B cell (primary cell): ENCODE results near the gene MRPL41.

Experiments used
- CTCF ChIP-seq: fragments of 200-600 bp; IDR thresholded peaks from one replicate; pipeline ENCODE4 v1.8.0; 2022; ENCODE audit warnings: antibody characterized with exemption, mild to moderate bottlenecking
- EZH2 ChIP-seq: IDR thresholded peaks from 2 replicates; pipeline ENCODE4 v1.6.1; 2012; ENCODE audit warnings: borderline replicate concordance, low read depth, mild to moderate bottlenecking, moderate library complexity, low read length; ENCODE audit not compliant: insufficient read depth, poor library complexity, severe bottlenecking

- TF ChIP-seq CTCF, result no peak
- no peak for TF ChIP-seq EZH2
Measured at GRCh38 chr9:137588311-137588710, 36.6 kb downstream of the MRPL41 start.
